ENCODE measurements around the gene TNFAIP8.

GRCh38 chr5:119358901-119359603 is 3.2 kb downstream of the TNFAIP8 start:
- TF ChIP-seq CTCF (IDR thresholded peaks at IDR 0.05; ENCODE audit: insufficient read depth, low read depth, low read length) (no peak), EZH2 (IDR thresholded peaks at IDR 0.05; ENCODE audit: insufficient read depth, low read length) (no peak)
